GM12874 (cell line): Measurements from ENCODE around the gene ELOVL4.

Experiments
- TF ChIP-seq, protein P1 (sequence below): IDR thresholded peaks from 2 replicates; pipeline ENCODE4 v1.5.1; 2011; ENCODE audit warnings: low read depth, mild to moderate bottlenecking, control low read depth, low read length, moderate library complexity; ENCODE audit not compliant: insufficient read depth

The ELOVL4 gene

DNA sequence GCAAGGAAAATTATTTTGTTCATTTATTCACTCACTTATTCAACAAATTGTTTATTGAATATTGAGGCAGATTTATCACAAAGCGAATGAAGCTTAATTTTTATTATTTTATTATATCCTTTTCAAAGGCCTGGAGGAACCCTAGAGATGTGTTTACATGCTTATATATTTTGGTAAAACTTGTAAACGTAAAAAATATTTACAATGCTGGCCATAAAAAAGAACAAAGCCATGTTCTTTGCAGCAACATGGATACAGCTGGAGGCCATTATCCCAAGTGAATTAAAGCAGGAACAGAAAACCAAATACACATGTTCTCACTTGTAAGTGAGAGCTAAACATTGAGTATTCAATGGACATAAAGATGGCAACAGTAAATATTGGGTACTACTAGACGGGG is 58.8 kb downstream of the ELOVL4 start:
- TF ChIP-seq, protein P1, sequence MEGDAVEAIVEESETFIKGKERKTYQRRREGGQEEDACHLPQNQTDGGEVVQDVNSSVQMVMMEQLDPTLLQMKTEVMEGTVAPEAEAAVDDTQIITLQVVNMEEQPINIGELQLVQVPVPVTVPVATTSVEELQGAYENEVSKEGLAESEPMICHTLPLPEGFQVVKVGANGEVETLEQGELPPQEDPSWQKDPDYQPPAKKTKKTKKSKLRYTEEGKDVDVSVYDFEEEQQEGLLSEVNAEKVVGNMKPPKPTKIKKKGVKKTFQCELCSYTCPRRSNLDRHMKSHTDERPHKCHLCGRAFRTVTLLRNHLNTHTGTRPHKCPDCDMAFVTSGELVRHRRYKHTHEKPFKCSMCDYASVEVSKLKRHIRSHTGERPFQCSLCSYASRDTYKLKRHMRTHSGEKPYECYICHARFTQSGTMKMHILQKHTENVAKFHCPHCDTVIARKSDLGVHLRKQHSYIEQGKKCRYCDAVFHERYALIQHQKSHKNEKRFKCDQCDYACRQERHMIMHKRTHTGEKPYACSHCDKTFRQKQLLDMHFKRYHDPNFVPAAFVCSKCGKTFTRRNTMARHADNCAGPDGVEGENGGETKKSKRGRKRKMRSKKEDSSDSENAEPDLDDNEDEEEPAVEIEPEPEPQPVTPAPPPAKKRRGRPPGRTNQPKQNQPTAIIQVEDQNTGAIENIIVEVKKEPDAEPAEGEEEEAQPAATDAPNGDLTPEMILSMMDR: no peak

- TF ChIP-seq, protein P1: no peak
Measured at GRCh38 chr6:79878142-79878748, 69.1 kb downstream of the ELOVL4 start.

DNA sequence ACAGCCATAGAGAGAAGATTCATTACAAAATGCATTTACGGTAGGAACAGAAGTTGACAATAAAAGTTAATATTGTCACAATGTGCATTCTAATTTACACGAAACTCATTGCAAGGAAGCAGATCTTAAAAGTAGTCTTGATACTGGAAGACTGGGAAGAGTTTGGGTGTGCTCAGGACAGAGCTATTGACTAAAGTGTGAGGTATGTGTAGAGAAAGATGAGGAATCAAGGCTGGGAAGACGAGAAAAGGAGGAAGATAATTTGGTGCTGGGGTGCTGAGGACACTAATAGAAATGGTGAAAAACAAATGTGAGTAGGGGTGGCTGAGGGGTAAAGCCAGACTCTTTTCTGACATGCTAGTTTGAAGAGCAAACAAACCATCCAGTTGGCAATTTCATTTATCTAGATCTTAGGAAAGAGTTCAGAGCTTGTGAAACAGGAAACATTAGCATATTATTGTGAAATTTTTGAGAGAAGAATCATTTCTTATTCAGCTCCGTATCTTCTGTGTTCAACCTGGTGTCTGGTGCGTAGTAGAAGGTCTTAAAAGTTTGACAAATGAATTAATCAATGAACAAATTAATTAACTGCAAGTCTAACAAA is 72.7 kb downstream of the ELOVL4 start:
- TF ChIP-seq, protein P1: no peak

DNA sequence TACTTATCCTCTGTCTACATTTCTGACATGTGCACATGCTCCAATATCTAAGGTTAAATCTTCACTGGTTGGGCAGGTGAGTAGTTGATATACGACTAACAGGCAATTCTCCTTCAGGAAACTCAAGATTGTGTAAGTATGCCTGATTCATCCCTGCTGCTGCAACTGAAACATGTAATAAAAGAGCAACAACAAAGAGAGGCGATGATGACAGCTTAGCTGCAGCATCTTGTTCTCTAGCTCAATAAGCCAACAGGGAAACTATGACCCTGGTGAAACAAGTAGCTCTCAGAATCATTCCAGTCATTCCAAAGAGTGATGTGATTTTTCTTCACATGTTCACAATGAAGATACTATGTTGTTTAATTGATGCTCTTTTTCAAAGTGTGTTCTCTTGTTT is 74.4 kb downstream of the ELOVL4 start:
- TF ChIP-seq, protein P1: no peak

- TF ChIP-seq, protein P1: no peak
Measured at GRCh38 chr6:79872303-79872702, 75.0 kb downstream of the ELOVL4 start.

- TF ChIP-seq, protein P1: peak; percentile 97
Measured at GRCh38 chr6:79869600-79870084, 77.7 kb downstream of the ELOVL4 start.

DNA sequence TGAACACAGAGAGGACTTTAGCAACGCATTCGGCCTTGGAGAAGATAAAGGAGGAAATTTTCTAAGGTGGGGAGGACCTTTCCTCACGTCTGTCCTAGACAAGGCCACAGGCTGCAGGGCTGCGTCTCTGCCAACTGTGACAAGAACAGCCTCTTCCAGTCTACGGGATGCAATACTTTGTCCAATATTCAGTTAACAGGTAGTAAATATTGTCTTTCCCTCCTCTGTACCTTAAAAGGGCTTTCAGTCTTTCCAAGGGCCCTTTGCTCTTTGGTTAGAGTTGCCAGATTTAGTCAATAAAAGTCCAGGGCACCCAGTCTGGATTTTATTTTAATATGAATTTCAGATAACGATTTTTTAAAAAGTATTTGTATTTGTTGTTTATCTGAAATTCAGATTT is 78.2 kb downstream of the ELOVL4 start:
- TF ChIP-seq, protein P1: no peak
